ENCODE data around the gene IFNA21.

Gene IFNA21

DNA sequence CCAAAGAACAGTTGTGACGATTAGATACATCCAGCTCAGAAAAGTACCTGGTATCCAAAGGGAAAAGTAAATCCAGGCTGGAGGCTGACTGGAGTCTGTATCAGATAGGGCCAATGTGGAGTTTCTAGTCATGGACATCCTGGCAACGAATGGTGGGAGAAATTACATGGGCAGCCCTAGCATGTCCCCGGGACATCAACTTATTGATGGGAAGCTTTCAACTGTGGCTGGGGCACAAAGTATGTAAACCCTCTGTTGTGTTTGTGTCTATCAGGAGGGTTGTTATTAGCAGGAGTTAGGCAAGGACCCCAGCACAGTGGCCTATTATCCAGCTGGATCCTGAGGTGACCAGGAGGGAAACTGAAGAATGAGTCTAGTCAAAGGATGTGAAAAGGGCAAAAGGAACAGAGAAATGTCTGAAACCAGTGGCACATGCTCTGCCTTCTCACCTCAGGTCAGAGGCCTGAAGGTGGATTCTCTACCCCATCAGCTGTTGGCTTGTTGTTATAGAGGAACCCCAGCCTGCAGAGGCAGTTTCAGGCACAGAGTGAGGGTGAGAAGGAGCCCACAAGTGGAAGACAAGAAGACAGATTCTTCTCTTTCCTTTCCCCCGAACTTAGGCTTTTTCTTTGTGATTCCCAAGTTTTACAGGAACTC, 44.7 kb downstream of the IFNA21 start:
- TF ChIP-seq POLR2AphosphoS5 (IDR thresholded peaks at IDR 0.05; ENCODE audit: low read depth, low read length), result no peak
- no peak for TF ChIP-seq TAF1 (IDR thresholded peaks at IDR 0.05; ENCODE audit: borderline replicate concordance, low read depth, low read length)
- TF ChIP-seq POLR2A (IDR thresholded peaks at IDR 0.05; ENCODE audit: low read depth, low read length), result no peak
- peak; percentile 9 for FAIRE-seq
- DNase-seq (ENCODE audit: insufficient read length), result no peak

DNA sequence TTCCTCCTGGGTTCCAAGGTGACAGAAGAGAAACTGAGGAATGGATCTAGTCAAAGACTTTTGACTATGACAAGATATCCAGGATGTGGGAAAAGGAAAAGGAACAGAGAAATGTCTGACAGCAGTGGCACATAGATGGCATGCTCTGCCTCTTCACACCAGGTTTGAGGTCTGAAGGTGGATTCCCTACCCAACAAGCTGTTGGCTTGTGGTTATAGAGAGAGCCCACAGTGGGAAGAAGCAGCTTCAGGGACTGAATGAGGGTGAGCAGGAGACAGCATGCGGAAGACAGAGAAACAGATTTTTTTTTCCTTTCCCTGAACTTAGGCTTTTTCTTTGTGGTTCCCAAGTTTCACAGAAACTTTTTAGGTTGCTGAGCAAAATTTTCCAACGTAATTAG, 45.4 kb downstream of the IFNA21 start:
- TF ChIP-seq POLR2A (IDR thresholded peaks at IDR 0.05; ENCODE audit: low read depth, low read length), result no peak
- TF ChIP-seq POLR2AphosphoS5 (IDR thresholded peaks at IDR 0.05; ENCODE audit: low read depth, low read length), result no peak
- no peak for TF ChIP-seq TAF1 (IDR thresholded peaks at IDR 0.05; ENCODE audit: borderline replicate concordance, low read depth, low read length)
- no peak for FAIRE-seq
- no peak for DNase-seq (ENCODE audit: insufficient read length)

GRCh38 chr9:21119093-21119770, 47.2 kb downstream of the IFNA21 start:
- TF ChIP-seq TAF1 (IDR thresholded peaks at IDR 0.05; ENCODE audit: borderline replicate concordance, low read depth, low read length) (no peak), POLR2AphosphoS5 (IDR thresholded peaks at IDR 0.05; ENCODE audit: low read depth, low read length) (no peak), POLR2A (IDR thresholded peaks at IDR 0.05; ENCODE audit: low read depth, low read length) (no peak)
- no peak for DNase-seq (ENCODE audit: insufficient read length)
- FAIRE-seq, result peak; percentile 82
